ENCODE data around the gene MINDY3.
"Not testable (repeated sequence)": the region's sequence is repeated elsewhere in the genome, so short reads cannot be mapped to it uniquely, and the experiment has no call there.

MINDY3 gene

DNA sequence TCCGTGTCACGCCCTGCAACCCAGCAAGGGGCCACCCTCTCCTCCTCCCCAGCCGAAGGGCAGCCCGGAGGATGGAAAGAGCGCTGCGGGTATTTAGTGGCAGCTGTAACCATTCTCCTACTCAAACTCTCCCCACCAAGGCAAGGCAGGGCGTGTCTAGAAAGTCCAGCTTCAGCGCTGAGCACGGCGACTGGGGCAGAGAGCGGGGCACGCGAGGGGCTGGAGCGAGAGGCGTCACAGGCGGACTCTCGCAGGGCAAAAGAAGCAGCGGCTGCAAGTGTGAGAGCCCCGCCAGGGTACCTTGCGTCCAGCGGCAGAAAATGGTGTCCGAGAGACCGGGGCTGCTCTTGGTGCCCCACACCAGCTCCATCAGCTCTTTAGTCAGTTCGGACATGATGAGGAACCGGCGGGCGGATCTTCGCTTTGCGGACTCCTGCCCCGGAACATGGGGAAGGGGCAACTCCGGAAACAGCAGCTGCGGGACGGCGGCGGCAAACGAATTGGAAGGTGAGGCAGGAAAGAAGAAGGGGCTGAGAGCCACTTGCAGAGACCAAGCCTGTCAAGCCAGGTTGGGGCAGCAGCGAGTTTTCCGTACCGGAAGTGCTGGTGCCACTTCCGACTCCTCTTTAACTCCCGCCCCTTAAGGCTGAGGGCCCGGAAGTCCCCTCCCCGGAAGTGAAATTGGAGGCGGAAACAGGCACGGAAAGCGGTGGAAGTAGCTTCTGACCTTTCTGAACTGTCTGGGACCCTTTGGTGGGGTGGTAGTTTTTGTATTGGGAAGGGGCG is at the start of gene MINDY3:
Gene MINDY3 (minus strand): TSS at position 602 of the 786 bp plus-strand sequence. CDS start 208 bp downstream, at position 394.
- Histone ChIP-seq H3K4me3 (ENCODE audit: low read length) (peak within 1 kb of the TSS; percentile 94), H3K4me1 (ENCODE audit: control insufficient read depth, insufficient read depth, low read length) (peaks cover 40% of the 10 kb centered on the region), H3K36me3 (ENCODE audit: control insufficient read depth, insufficient read depth, low read length, severe bottlenecking) (no peaks in the 10 kb centered on the region), H3K9ac (ENCODE audit: low read length) (peak within 1 kb of the TSS; percentile 90), H3K27me3 (replicated peaks; ENCODE audit: control insufficient read depth, insufficient read depth, low read length) (no peaks in the 10 kb centered on the region), H3K9me3 (ENCODE audit: control insufficient read depth, low read length) (peaks cover under 1% of the 10 kb centered on the region)
- DNase-seq (ENCODE audit: low read depth): peak; percentile 86

DNA sequence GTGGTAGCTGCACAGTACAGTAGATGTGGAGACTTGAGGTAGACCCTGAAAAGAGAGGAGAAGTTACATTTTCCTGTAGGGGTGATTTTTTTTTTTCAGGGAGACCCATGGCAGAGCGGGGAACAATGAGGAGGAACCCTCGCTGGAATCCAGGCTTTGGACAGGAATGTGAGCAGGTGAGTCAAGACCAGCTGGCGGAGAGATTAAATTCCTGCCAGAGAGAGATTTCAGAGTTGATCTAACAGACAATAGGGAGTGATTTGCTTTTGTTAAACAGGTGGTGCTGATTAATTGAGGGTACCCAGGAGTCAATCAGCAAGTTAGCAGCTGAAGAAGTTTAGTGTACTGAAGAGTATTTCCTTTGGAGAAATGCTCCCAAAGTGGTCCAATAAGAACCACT is 41.6 kb upstream of the MINDY3 start:
- DNase-seq (ENCODE audit: low read depth): no peak
- Histone ChIP-seq H3K27me3 (replicated peaks; ENCODE audit: control insufficient read depth, insufficient read depth, low read length) (peaks cover 25% of the 10 kb centered on the region), H3K36me3 (ENCODE audit: control insufficient read depth, insufficient read depth, low read length, severe bottlenecking) (no peaks in the 10 kb centered on the region), H3K4me3 (ENCODE audit: low read length) (no peak overlapping the region), H3K9ac (ENCODE audit: low read length) (no peak overlapping the region), H3K9me3 (ENCODE audit: control insufficient read depth, low read length) (no peaks in the 10 kb centered on the region), H3K4me1 (ENCODE audit: control insufficient read depth, insufficient read depth, low read length) (no peaks in the 10 kb centered on the region)

DNA sequence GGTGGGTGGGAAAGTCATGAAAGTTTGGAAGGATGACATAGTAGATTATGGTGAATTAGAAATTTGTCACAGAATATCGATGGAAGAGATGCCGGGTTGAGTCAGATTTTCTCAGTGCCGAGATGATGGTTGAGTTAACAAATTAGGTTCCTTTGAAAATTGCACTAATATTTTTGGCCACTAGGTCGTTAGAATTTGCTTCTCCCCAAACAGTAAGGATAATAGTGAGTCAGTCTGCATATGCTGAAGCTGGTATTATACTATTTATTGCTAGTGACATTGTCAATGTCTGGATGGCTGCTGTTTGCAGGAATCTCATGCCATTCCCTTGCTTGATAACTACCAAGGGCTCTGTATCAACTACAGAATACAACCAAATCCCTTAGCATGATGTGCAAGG is 37.7 kb upstream of the MINDY3 start:
- no peaks in the 10 kb centered on the region for H3K4me1 ChIP-seq (ENCODE audit: control insufficient read depth, insufficient read depth, low read length)

GRCh38 chr10:15897287-15897686 is 37.0 kb upstream of the MINDY3 start:
- H3K36me3 ChIP-seq (ENCODE audit: control insufficient read depth, insufficient read depth, low read length, severe bottlenecking): no peaks in the 10 kb centered on the region
- H3K9me3 ChIP-seq (ENCODE audit: control insufficient read depth, low read length): no peaks in the 10 kb centered on the region
- H3K9ac ChIP-seq (ENCODE audit: low read length): no peak overlapping the region
- DNase-seq (ENCODE audit: low read depth): no peak
- H3K4me3 ChIP-seq (ENCODE audit: low read length): no peak overlapping the region
- H3K27me3 ChIP-seq (replicated peaks; ENCODE audit: control insufficient read depth, insufficient read depth, low read length): peaks cover 28% of the 10 kb centered on the region
- H3K4me1 ChIP-seq (ENCODE audit: control insufficient read depth, insufficient read depth, low read length): no peaks in the 10 kb centered on the region

More for the DNA sequence above, 37.7 kb upstream of the MINDY3 start:
- H3K4me3 ChIP-seq (ENCODE audit: low read length): no peak overlapping the region
- no peaks in the 10 kb centered on the region for H3K9me3 ChIP-seq (ENCODE audit: control insufficient read depth, low read length)
- H3K9ac ChIP-seq (ENCODE audit: low read length): no peak overlapping the region
- DNase-seq (ENCODE audit: low read depth): peak; percentile 10
- no peaks in the 10 kb centered on the region for H3K36me3 ChIP-seq (ENCODE audit: control insufficient read depth, insufficient read depth, low read length, severe bottlenecking)
- peaks cover 25% of the 10 kb centered on the region for H3K27me3 ChIP-seq (replicated peaks; ENCODE audit: control insufficient read depth, insufficient read depth, low read length)

- H3K4me1 ChIP-seq (ENCODE audit: control insufficient read depth, insufficient read depth, low read length): no peaks in the 10 kb centered on the region
- DNase-seq (ENCODE audit: low read depth): no peak
- no peak overlapping the region for H3K9ac ChIP-seq (ENCODE audit: low read length)
- H3K36me3 ChIP-seq (ENCODE audit: control insufficient read depth, insufficient read depth, low read length, severe bottlenecking): no peaks in the 10 kb centered on the region
- no peaks in the 10 kb centered on the region for H3K9me3 ChIP-seq (ENCODE audit: control insufficient read depth, low read length)
- H3K4me3 ChIP-seq (ENCODE audit: low read length): no peak overlapping the region
- H3K27me3 ChIP-seq (replicated peaks; ENCODE audit: control insufficient read depth, insufficient read depth, low read length): peaks cover 23% of the 10 kb centered on the region
These were observed 36.3 kb upstream of the MINDY3 start for GRCh38 chr10:15896654-15897053.

DNA sequence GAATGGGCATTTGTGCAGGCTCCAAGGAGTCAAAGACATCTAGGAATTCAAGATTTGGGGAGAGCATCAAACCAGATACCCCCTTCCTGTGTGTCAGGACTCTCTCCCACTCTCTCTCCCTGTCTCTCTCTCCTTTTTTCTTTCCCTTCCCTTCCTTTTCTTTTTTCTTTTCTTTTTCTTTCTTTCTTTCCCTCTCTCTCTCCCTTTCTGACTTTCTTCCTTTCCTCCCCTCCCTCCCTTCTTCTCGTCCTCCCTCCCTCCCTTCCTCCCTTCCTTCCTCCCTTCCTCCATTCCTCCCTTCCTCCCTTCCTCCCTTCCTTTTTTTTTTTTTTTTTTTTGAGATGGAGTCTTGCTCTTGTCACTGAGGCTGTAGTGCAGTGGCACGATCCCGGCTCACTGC is 24.1 kb upstream of the MINDY3 start:
- Histone ChIP-seq H3K9ac (ENCODE audit: low read length) (no peak overlapping the region), H3K4me3 (ENCODE audit: low read length) (no peak overlapping the region), H3K36me3 (ENCODE audit: control insufficient read depth, insufficient read depth, low read length, severe bottlenecking) (no peaks in the 10 kb centered on the region)

DNA sequence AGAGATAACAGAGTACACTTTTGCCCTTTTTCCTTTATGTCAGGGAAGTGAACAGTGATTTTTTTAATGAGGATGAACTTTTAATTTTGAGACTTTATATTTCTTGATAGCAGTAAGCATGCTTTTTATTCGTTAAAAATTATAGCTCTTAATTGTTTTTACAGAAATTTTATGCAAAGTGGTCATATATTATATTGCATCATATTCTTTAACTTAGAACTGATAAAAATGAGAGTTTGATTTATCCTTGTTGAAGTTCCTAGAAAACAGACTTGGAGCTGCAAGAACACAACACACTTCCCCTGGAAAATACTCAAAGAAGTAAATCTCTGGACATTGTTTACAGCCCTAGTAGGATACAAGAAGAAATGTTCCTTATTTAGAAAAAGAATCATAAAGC is 21.2 kb upstream of the MINDY3 start:
- Histone ChIP-seq H3K4me3 (ENCODE audit: low read length) (no peak overlapping the region), H3K27me3 (replicated peaks; ENCODE audit: control insufficient read depth, insufficient read depth, low read length) (peaks cover 42% of the 10 kb centered on the region), H3K9ac (ENCODE audit: low read length) (no peak overlapping the region), H3K36me3 (ENCODE audit: control insufficient read depth, insufficient read depth, low read length, severe bottlenecking) (no peaks in the 10 kb centered on the region), H3K4me1 (ENCODE audit: control insufficient read depth, insufficient read depth, low read length) (peaks cover 14% of the 10 kb centered on the region), H3K9me3 (ENCODE audit: control insufficient read depth, low read length) (no peaks in the 10 kb centered on the region)
- DNase-seq (ENCODE audit: low read depth): no peak

More for the DNA sequence above, 24.1 kb upstream of the MINDY3 start:
- peaks cover 46% of the 10 kb centered on the region for H3K27me3 ChIP-seq (replicated peaks; ENCODE audit: control insufficient read depth, insufficient read depth, low read length)
- no peaks in the 10 kb centered on the region for H3K9me3 ChIP-seq (ENCODE audit: control insufficient read depth, low read length)
- no peak for DNase-seq (ENCODE audit: low read depth)
- H3K4me1 ChIP-seq (ENCODE audit: control insufficient read depth, insufficient read depth, low read length): peaks cover 10% of the 10 kb centered on the region

DNA sequence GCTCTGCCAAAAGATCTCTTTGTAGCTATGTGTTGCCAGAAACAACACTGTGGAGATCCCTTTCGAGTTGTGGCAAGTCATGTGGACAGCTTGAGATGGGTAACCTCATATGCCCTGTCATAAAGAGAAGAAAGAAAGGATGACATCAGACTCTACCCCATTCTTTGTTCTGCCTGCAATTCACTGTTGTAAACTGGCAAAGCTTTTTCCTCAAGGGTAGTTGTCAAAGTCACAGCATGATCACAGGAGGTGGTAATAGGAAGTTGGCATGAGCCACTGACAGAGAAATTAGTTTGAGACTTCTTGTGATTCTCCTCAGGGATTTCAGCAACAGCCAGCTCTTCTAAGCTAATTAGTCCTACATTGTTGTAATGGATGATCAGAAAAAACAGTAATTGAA is 19.4 kb upstream of the MINDY3 start:
- Histone ChIP-seq H3K9ac (ENCODE audit: low read length) (no peak overlapping the region), H3K4me1 (ENCODE audit: control insufficient read depth, insufficient read depth, low read length) (peaks cover 14% of the 10 kb centered on the region), H3K9me3 (ENCODE audit: control insufficient read depth, low read length) (no peaks in the 10 kb centered on the region), H3K27me3 (replicated peaks; ENCODE audit: control insufficient read depth, insufficient read depth, low read length) (peaks cover 33% of the 10 kb centered on the region), H3K36me3 (ENCODE audit: control insufficient read depth, insufficient read depth, low read length, severe bottlenecking) (no peaks in the 10 kb centered on the region), H3K4me3 (ENCODE audit: low read length) (no peak overlapping the region)
- DNase-seq (ENCODE audit: low read depth): no peak

DNA sequence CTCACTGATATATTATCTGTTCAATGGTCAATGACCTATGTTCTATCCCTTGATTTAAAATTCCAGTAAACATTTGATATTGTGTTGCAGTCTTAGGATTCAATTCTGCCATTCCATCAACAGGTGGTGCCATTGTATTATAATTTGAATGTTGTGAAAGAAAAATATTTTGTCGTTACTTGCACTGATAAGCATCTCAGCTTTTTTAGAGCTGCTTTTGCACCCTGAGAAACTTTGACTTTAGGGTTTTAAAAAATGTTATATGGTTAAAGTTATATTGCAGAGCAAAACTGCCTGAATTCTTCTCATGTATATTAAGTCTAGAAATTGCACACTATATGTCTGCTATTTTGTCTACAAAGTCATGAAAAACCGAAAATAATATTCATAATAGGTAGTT is 18.8 kb upstream of the MINDY3 start:
- H3K4me3 ChIP-seq (ENCODE audit: low read length): no peak overlapping the region
- peak; percentile 71 for DNase-seq (ENCODE audit: low read depth)
- H3K4me1 ChIP-seq (ENCODE audit: control insufficient read depth, insufficient read depth, low read length): peaks cover 14% of the 10 kb centered on the region
- peaks cover 29% of the 10 kb centered on the region for H3K27me3 ChIP-seq (replicated peaks; ENCODE audit: control insufficient read depth, insufficient read depth, low read length)
- H3K9me3 ChIP-seq (ENCODE audit: control insufficient read depth, low read length): no peaks in the 10 kb centered on the region
- no peak overlapping the region for H3K9ac ChIP-seq (ENCODE audit: low read length)
- no peaks in the 10 kb centered on the region for H3K36me3 ChIP-seq (ENCODE audit: control insufficient read depth, insufficient read depth, low read length, severe bottlenecking)

DNA sequence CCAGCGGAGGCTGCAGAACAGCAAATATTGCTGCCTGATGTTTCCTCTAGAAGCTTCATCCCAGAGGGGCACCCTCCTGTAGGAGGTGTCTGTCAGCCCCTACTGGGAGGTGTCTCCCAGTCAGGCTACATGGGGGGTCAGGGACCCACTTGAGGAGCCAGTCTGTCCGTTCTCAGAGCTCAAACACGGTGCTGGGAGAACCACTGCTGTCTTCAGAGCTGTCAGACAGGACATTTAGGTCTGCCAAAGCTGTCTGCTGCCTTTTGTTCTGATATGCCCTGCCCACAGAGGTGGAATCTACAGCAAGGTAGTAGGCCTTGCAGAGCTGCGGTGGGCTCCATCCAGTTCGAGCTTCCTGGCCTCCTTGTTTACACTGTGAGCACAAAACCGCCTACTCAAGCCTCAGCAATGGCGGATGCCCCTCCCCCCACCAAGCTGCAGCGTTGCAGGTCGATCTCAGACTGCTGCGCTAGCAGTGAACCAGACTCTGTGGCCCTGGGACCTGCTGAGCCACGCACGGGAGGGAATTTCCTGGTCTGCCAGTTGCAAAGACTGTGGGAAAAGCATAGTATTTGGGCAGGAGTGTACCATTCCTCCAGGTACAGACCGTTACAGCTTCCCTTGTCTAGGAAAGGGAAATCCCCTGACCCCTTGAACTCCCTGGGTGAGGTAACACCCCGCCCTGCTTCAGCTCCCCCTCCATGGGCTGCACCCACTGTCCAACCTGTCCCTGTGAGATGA is 17.7 kb upstream of the MINDY3 start:
- Histone ChIP-seq H3K4me1 (ENCODE audit: control insufficient read depth, insufficient read depth, low read length) (peaks cover 14% of the 10 kb centered on the region), H3K9me3 (ENCODE audit: control insufficient read depth, low read length) (no peaks in the 10 kb centered on the region)
- DNase-seq (ENCODE audit: low read depth): no peak

DNA sequence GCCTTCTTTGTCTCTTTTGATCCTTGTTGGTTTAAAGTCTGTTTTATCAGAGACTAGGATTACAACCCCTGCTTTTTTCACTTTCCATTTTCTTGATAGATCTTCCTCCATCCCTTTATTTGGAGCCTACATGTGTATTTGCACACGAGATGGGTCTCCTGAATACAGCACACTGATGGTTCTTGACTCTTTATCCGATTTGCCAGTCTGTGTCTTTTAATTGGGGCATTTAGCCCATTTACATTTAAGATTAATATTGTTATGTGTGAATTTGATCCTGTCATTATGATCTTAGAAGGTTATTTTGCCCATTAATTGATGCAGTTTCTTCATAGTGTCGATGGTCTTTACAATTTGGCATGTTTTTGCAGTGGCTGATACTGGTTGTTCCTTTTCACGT is 16.0 kb upstream of the MINDY3 start:
- H3K9ac ChIP-seq (ENCODE audit: low read length); H3K36me3 ChIP-seq (ENCODE audit: control insufficient read depth, insufficient read depth, low read length, severe bottlenecking); DNase-seq (ENCODE audit: low read depth); H3K4me3 ChIP-seq (ENCODE audit: low read length); H3K9me3 ChIP-seq (ENCODE audit: control insufficient read depth, low read length); H3K27me3 ChIP-seq (replicated peaks; ENCODE audit: control insufficient read depth, insufficient read depth, low read length): not testable (repeated sequence)
- H3K4me1 ChIP-seq (ENCODE audit: control insufficient read depth, insufficient read depth, low read length): peaks cover 14% of the 10 kb centered on the region

More for the DNA sequence above, 17.7 kb upstream of the MINDY3 start:
- Histone ChIP-seq H3K27me3 (replicated peaks; ENCODE audit: control insufficient read depth, insufficient read depth, low read length) (peaks cover 19% of the 10 kb centered on the region), H3K9ac (ENCODE audit: low read length) (no peak overlapping the region), H3K36me3 (ENCODE audit: control insufficient read depth, insufficient read depth, low read length, severe bottlenecking) (no peaks in the 10 kb centered on the region), H3K4me3 (ENCODE audit: low read length) (no peak overlapping the region)

All from adipocyte (in vitro differentiated cells).